Erythroblast (primary cell): ENCODE results near the gene IBA57.

Experiments
- GATA1 ChIP-seq: IDR thresholded peaks from 2 replicates; pipeline ENCODE4 v1.6.1; 2011; ENCODE audit warnings: low read depth, mild to moderate bottlenecking, control low read depth, low read length, moderate library complexity
- POLR2A ChIP-seq: IDR thresholded peaks from 2 replicates; pipeline ENCODE4 v1.6.1; 2011; ENCODE audit warnings: mild to moderate bottlenecking, low read length

DNA sequence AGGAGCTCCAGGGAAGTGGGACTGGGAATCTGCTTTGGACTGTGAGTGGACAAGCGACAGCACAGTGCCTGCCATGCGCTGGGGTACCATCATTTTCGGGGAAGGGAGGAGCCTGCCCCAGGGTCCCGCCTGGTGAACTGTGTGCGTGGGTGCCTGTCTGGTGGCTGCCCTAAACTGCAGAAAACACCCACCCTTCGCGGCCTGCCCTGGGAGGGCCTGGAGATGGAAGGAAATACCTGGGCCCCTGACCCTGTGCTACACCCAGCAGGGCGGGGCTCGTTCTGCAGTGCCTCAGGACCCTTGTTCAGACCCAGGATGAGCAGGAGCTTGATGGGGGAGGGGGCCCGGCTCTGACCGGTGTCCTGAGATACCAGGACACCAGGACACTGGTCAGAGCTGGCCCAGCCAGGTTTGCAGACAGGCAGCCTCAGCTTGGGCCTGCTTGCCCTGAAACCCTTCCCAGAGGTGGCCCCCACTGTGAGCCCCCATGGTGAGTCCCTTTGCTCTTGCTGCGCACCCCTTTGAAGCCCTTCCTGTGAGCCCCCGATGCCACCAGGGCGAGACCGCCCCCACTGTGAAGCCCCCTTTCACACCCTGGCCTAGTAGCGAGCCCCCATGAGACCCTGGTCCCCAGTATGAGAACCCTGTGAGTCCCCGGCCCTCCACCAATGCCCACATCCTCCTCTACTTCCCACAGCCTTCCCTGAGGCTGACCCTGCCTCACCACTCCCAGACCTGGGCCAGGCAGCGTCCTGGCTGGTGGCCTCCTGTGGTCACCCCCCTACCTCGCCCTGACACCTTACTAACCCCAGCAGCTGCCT is 13.3 kb upstream of the IBA57 start:
- TF ChIP-seq POLR2A (no peak), GATA1 (no peak)
